CD8-positive, alpha-beta memory T cell (primary cell): ENCODE results near the gene RASEF. TPM values are rescaled to one million over a fixed set of nuclear protein-coding genes. Genes with fewer than 3 reads are reported as not detected.

Experiments
- CTCF ChIA-PET: fragments of 350-600 bp; sonication (Branson Sonifier 250); formaldehyde crosslinking; loops from one replicate; lab custom pipeline; 2021; ENCODE audit warnings: antibody characterized with exemption; lab: Charles Lee
- POLR2A ChIA-PET: fragments of 350-600 bp; sonication (Branson Sonifier 250); formaldehyde crosslinking; loops from one replicate; lab custom pipeline; 2021; ENCODE audit warnings: antibody characterized with exemption; lab: Charles Lee
- DNase-seq, 5 donors: peaks; one replicate each; pipeline versions ENCODE4 v3.0.0 to v3.0.0-alpha.2; 2020 to 2022; ENCODE audit warnings: mixed read lengths in 1 of 5
- H3K27ac ChIP-seq: one replicate; pipeline ENCODE4 v1.7.0; 2013; ENCODE audit warnings: low read depth, mild to moderate bottlenecking, low read length, moderate library complexity
- H3K27me3 ChIP-seq: 2 replicates; pipeline ENCODE4 v1.7.0; 2013; ENCODE audit warnings: low read length, mild to moderate bottlenecking; ENCODE audit not compliant: insufficient read depth, poor library complexity, severe bottlenecking
- H3K36me3 ChIP-seq: 2 replicates; pipeline ENCODE4 v1.7.0; 2013; ENCODE audit warnings: mild to moderate bottlenecking, low read length, moderate library complexity; ENCODE audit not compliant: insufficient read depth
- H3K4me1 ChIP-seq: 2 replicates; pipeline ENCODE4 v1.7.0; 2013; ENCODE audit warnings: mild to moderate bottlenecking, low read length, moderate library complexity; ENCODE audit not compliant: insufficient read depth
- H3K4me3 ChIP-seq: 2 replicates; pipeline ENCODE4 v1.7.0; 2013; ENCODE audit warnings: mild to moderate bottlenecking, low read length
- H3K9me3 ChIP-seq: 2 replicates; pipeline ENCODE4 v1.7.0; 2013; ENCODE audit warnings: mild to moderate bottlenecking, low read length
- H3K27ac Mint-ChIP-seq, 8 donors: one replicate each; pipeline ENCODE4 v1.8.0; 2020 to 2021; ENCODE audit warnings: mixed read lengths in 8 of 8, mild to moderate bottlenecking in 6 of 8, inconsistent platforms in 3 of 8, moderate library complexity in 3 of 8
- H3K27me3 Mint-ChIP-seq, 2 donors: one replicate each; pipeline ENCODE4 v1.8.0; 2020 to 2021; ENCODE audit warnings: mixed read lengths in 2 of 2, mild to moderate bottlenecking in 1 of 2, moderate library complexity in 1 of 2
- H3K36me3 Mint-ChIP-seq, 3 donors: one replicate each; pipeline ENCODE4 v1.8.0; 2020 to 2021; ENCODE audit warnings: mixed read lengths in 3 of 3, inconsistent platforms in 1 of 3, mild to moderate bottlenecking in 1 of 3
- H3K4me1 Mint-ChIP-seq, 3 donors: one replicate each; pipeline ENCODE4 v1.8.0; 2020 to 2021; ENCODE audit warnings: mixed read lengths in 3 of 3, inconsistent platforms in 1 of 3, mild to moderate bottlenecking in 1 of 3
- H3K4me3 Mint-ChIP-seq, 7 donors: one replicate each; pipeline ENCODE4 v1.8.0; 2020 to 2021; ENCODE audit warnings: mixed read lengths in 7 of 7, mild to moderate bottlenecking in 6 of 7, moderate library complexity in 4 of 7, inconsistent platforms in 2 of 7
- H3K9me3 Mint-ChIP-seq, 5 donors: one replicate each; pipeline ENCODE4 v1.8.0; 2020 to 2022; ENCODE audit warnings: mixed read lengths in 5 of 5, mild to moderate bottlenecking in 3 of 5, moderate library complexity in 2 of 5, inconsistent platforms in 1 of 5
- polyA plus RNA-seq: library from polyadenylated mRNA; unstranded; fragments of 300-500 nt; fragmentation: Illumina TruSeq; gene quantifications from one replicate; pipeline ENCODE4 v1.2.3, GENCODE V29; 2021
- total RNA-seq, 2 experiments: library from RNA; stranded (reverse); gene quantifications; one replicate each; pipeline ENCODE4 v1.2.3, GENCODE V29; 2021

Gene RASEF
- total and polyA plus RNA-seq, 3 experiments from 2014 or later, result not detected

DNA sequence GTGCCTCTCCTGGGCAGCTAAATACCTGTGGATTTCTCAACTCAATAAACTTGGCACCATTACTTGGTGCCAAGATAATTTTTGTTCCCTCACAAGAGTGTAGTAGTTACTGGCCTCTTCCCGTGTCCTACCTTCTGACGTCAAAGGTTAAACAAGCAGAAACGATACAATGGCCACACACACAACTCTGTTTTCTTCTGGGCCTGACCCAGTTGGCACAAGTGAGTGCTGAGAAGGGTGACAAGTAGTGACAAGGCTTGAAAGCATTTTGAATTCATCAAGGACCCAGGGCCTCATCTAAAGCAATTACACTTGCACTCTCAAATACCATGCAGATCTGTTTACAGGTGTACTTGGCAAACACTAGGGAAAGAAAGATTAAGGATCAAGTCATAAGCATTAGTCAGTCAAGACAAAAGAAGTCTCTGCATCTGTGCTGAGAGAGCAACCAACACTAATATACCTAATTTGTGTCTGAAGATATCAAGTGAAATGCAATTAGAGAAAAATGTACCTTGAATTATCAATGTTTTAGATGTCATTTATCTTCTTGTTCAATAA is 30.8 kb downstream of the RASEF start:
- no peaks in the 10 kb centered on the region for H3K9me3 ChIP-seq
- no peak overlapping the region for H3K4me3 Mint-ChIP-seq
- H3K36me3 ChIP-seq, result no peaks in the 10 kb centered on the region
- H3K36me3 Mint-ChIP-seq, result no peaks in the 10 kb centered on the region
- H3K4me1 ChIP-seq, result no peaks in the 10 kb centered on the region
- ChIA-PET CTCF (no interaction called here), POLR2A (no interaction called here)
- no peak overlapping the region for H3K4me3 ChIP-seq
- H3K27me3 ChIP-seq, result no peaks in the 10 kb centered on the region
- H3K27ac Mint-ChIP-seq, result no peak overlapping the region
- H3K27ac ChIP-seq, result no peak overlapping the region
- H3K9me3 Mint-ChIP-seq, result peaks cover 0 to 2% (median 0%) of the 10 kb centered on the region in 5 donors
- no peaks in the 10 kb centered on the region for H3K4me1 Mint-ChIP-seq
- no peak for DNase-seq
- no peaks in the 10 kb centered on the region for H3K27me3 Mint-ChIP-seq

GRCh38 chr9:83030391-83031107 is 32.4 kb downstream of the RASEF start:
- POLR2A ChIA-PET, result no interaction called here
- DNase-seq, result no peak
- Mint-ChIP-seq H3K27me3 (no peaks in the 10 kb centered on the region), H3K4me3 (no peak overlapping the region), H3K36me3 (no peaks in the 10 kb centered on the region), H3K27ac (no peak overlapping the region), H3K4me1 (no peaks in the 10 kb centered on the region), H3K9me3 (peaks cover 0 to 2% (median 0%) of the 10 kb centered on the region in 5 donors)
- H3K4me3 ChIP-seq, result no peak overlapping the region
- no peaks in the 10 kb centered on the region for H3K36me3 ChIP-seq
- CTCF ChIA-PET, result no interaction called here
- no peaks in the 10 kb centered on the region for H3K27me3 ChIP-seq
- no peaks in the 10 kb centered on the region for H3K9me3 ChIP-seq
- H3K27ac ChIP-seq, result no peak overlapping the region
- H3K4me1 ChIP-seq, result no peaks in the 10 kb centered on the region

GRCh38 chr9:83029531-83030137 is 33.3 kb downstream of the RASEF start:
- no peak overlapping the region for H3K27ac Mint-ChIP-seq
- no peak overlapping the region for H3K4me3 Mint-ChIP-seq
- Histone ChIP-seq H3K4me1 (no peaks in the 10 kb centered on the region), H3K36me3 (no peaks in the 10 kb centered on the region), H3K4me3 (no peak overlapping the region), H3K27ac (no peak overlapping the region), H3K27me3 (no peaks in the 10 kb centered on the region), H3K9me3 (no peaks in the 10 kb centered on the region)
- no peak for DNase-seq
- ChIA-PET POLR2A (no interaction called here), CTCF (no interaction called here)
- H3K4me1 Mint-ChIP-seq, result no peaks in the 10 kb centered on the region
- H3K9me3 Mint-ChIP-seq, result peaks cover 0 to 2% (median 0%) of the 10 kb centered on the region in 5 donors
- H3K27me3 Mint-ChIP-seq, result no peaks in the 10 kb centered on the region
- no peaks in the 10 kb centered on the region for H3K36me3 Mint-ChIP-seq

- H3K36me3 ChIP-seq, result no peaks in the 10 kb centered on the region
- no peak overlapping the region for H3K27ac ChIP-seq
- CTCF ChIA-PET, result no interaction called here
- no peaks in the 10 kb centered on the region for H3K36me3 Mint-ChIP-seq
- no peak overlapping the region for H3K4me3 ChIP-seq
- POLR2A ChIA-PET, result no interaction called here
- H3K27me3 Mint-ChIP-seq, result peaks cover 0 to 2% of the 10 kb centered on the region in 2 donors
- H3K4me3 Mint-ChIP-seq, result no peak overlapping the region
- no peaks in the 10 kb centered on the region for H3K27me3 ChIP-seq
- H3K9me3 Mint-ChIP-seq, result peaks cover 0 to 2% (median 0%) of the 10 kb centered on the region in 5 donors
- no peaks in the 10 kb centered on the region for H3K9me3 ChIP-seq
- H3K4me1 ChIP-seq, result no peaks in the 10 kb centered on the region
- H3K4me1 Mint-ChIP-seq, result no peaks in the 10 kb centered on the region
- DNase-seq, result no peak
- H3K27ac Mint-ChIP-seq, result no peak overlapping the region
Measured at GRCh38 chr9:83027153-83027891, 35.6 kb downstream of the RASEF start.

DNA sequence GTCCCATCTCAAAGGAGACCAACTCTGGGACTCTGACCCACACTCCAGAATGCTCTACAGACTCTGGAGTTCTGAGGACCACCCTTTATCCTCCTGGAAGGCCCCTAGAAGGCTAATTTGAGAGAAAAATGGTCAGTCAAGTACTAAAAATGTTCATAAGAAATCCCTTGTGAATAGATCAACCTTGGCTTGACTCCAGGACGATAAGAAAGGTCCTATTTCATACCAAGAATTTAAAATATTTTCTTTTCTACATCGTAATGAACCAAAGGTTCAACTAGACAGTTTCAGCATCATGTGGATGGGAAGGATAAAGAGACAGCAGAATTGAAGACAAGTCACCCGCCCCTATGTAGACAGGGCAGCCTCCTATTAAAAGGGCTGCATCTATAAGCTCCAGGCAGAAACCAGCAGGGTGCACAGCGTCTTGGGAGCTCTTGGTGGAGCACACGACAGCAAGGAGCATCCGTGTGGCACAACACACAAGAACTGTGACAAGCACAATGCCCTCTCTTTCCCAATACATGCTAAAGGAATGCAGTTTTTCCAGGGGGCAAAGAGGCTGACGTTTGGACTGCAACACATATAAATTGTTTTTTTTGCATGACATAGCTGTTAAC is 38.3 kb downstream of the RASEF start:
- H3K4me1 ChIP-seq, result no peaks in the 10 kb centered on the region
- Mint-ChIP-seq H3K4me1 (no peaks in the 10 kb centered on the region), H3K27ac (no peak overlapping the region), H3K36me3 (no peaks in the 10 kb centered on the region), H3K9me3 (peaks cover 0 to 2% (median 0%) of the 10 kb centered on the region in 5 donors), H3K4me3 (no peak overlapping the region), H3K27me3 (peaks cover 0 to 2% of the 10 kb centered on the region in 2 donors)
- H3K27ac ChIP-seq, result no peak overlapping the region
- ChIA-PET POLR2A (no interaction called here), CTCF (no interaction called here)
- no peaks in the 10 kb centered on the region for H3K36me3 ChIP-seq
- DNase-seq, result no peak
- no peak overlapping the region for H3K4me3 ChIP-seq
- no peaks in the 10 kb centered on the region for H3K27me3 ChIP-seq
- no peaks in the 10 kb centered on the region for H3K9me3 ChIP-seq

DNA sequence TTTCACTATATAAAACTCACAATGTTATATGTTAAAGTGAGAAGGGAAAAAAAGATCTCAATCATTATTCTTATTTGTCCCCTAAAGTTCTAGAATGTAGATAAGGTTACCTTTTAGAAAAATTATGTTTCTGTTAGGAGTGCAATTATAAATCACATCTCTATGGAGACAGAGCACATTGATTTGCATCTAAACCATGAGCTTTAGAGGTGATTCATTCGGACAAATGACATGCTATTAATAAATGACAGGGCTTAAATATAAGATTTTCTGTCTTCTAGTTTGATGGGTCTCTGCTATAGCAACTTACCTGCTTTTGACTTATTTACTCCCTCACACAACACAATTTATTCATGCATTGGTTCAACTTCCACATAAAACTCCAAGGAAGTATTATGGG is 39.8 kb downstream of the RASEF start:
- no peak overlapping the region for H3K27ac Mint-ChIP-seq
- no peaks in the 10 kb centered on the region for H3K4me1 Mint-ChIP-seq
- Histone ChIP-seq H3K9me3 (no peaks in the 10 kb centered on the region), H3K27ac (no peak overlapping the region), H3K27me3 (no peaks in the 10 kb centered on the region), H3K4me1 (no peaks in the 10 kb centered on the region), H3K4me3 (no peak overlapping the region), H3K36me3 (no peaks in the 10 kb centered on the region)
- H3K36me3 Mint-ChIP-seq, result no peaks in the 10 kb centered on the region
- peaks cover 0 to 2% of the 10 kb centered on the region in 2 donors for H3K27me3 Mint-ChIP-seq
- CTCF ChIA-PET, result no interaction called here
- peaks cover 0 to 2% (median 0%) of the 10 kb centered on the region in 5 donors for H3K9me3 Mint-ChIP-seq
- DNase-seq, result no peak
- no peak overlapping the region for H3K4me3 Mint-ChIP-seq
- POLR2A ChIA-PET, result no interaction called here

DNA sequence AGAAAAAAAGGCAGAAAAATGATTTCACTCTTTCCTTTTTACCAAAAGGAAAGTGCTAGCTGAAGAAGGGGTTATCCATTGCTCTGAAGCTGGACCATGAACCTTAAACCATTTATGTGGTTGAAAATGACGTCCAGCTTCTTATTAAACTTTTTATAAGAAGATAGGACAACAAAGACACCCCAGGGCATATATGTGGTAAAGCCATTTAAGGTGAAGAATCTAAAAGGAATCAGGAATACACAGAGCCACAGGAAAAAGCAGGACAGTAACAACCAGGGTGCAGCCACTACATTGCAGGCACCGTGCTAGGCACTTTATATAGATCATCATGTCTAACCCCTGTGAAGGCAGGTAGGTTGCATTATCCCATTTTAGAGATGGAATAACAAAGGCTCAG is 42.1 kb downstream of the RASEF start:
- CTCF ChIA-PET, result no interaction called here
- Histone ChIP-seq H3K36me3 (no peaks in the 10 kb centered on the region), H3K27ac (no peak overlapping the region), H3K27me3 (no peaks in the 10 kb centered on the region), H3K9me3 (no peaks in the 10 kb centered on the region), H3K4me3 (no peak overlapping the region), H3K4me1 (no peaks in the 10 kb centered on the region)
- no peak for DNase-seq
- H3K27ac Mint-ChIP-seq, result no peak overlapping the region
- no peaks in the 10 kb centered on the region for H3K36me3 Mint-ChIP-seq
- H3K9me3 Mint-ChIP-seq, result peaks cover 0 to 3% (median 2%) of the 10 kb centered on the region in 5 donors
- H3K4me3 Mint-ChIP-seq, result no peak overlapping the region
- peaks cover 0 to 2% of the 10 kb centered on the region in 2 donors for H3K27me3 Mint-ChIP-seq
- POLR2A ChIA-PET, result no interaction called here
- H3K4me1 Mint-ChIP-seq, result no peaks in the 10 kb centered on the region
